Ovary (tissue), 9 donors: ENCODE data around the gene PBXIP1. TPM values are rescaled to one million over a fixed set of nuclear protein-coding genes. Genes with fewer than 3 reads are reported as not detected.

Experiments used
- DNase-seq, 5 donors: peaks; one replicate each; pipeline ENCODE4 v3.0.0-alpha.2; 2019 to 2020
- H3K27ac ChIP-seq, 2 donors: fragments of 200-600 bp; one replicate each; pipeline versions ENCODE4 v1.5.1 to v1.8.0; 2019 to 2022
- H3K27me3 ChIP-seq: fragments of 200-600 bp; one replicate; pipeline ENCODE4 v1.8.0; 2022
- H3K36me3 ChIP-seq: fragments of 200-600 bp; sonication (generic); one replicate; pipeline ENCODE4 v1.5.1; 2019
- H3K4me1 ChIP-seq: one replicate; pipeline ENCODE4 v1.8.1; 2013; ENCODE audit warnings: mild to moderate bottlenecking, moderate library complexity; ENCODE audit not compliant: insufficient read depth
- H3K4me3 ChIP-seq: fragments of 200-600 bp; sonication (generic); one replicate; pipeline ENCODE4 v1.5.1; 2017
- H3K9me3 ChIP-seq, 2 donors: fragments of 200-600 bp in 1 of 2; sonication (generic) in 1 of 2; one replicate each; pipeline versions ENCODE4 v1.5.1 to v1.8.1; 2013 to 2019; ENCODE audit warnings: mild to moderate bottlenecking in 1 of 2, moderate library complexity in 1 of 2
- CTCF ChIP-seq, 3 donors: fragments of 450-650 bp in 2 of 3; fragments of 200-600 bp in 1 of 3; IDR thresholded peaks; one replicate each; pipeline versions ENCODE4 v1.5.1 to v1.8.0; 2016 to 2022; ENCODE audit warnings: antibody characterized with exemption in 3 of 3, mild to moderate bottlenecking in 1 of 3
- EP300 ChIP-seq: sonication (generic); formaldehyde crosslinking; IDR thresholded peaks from one replicate; pipeline ENCODE4 v1.6.1; 2017; ENCODE audit warnings: antibody characterized with exemption
- POLR2A ChIP-seq: fragments of 450-650 bp; IDR thresholded peaks from one replicate; pipeline ENCODE4 v1.6.1; 2017; ENCODE audit warnings: antibody characterized with exemption, mild to moderate bottlenecking, moderate library complexity
- WGBS, 3 donors: extraction: QIAGEN DNeasy Blood & Tissue Kit in 1 of 3; methylation state at CpG; one replicate each; pipeline versions ENCODE4 v1.1.5 to v1.1.7; 2013 to 2017; 5-methylcytosine and 5-hydroxymethylcytosine counted together
- intact Hi-C, 4 donors: fragments of 100-400 bp; cut with DNase I; formaldehyde crosslinking; loops; one replicate each; pipeline versions ENCODE4 v1.11.0 to v1.15.1; 2022 to 2023
- polyA plus RNA-seq, 2 donors: library from polyadenylated mRNA; stranded (reverse); fragments of 200-250 nt in 1 of 2; fragments of 350-450 nt in 1 of 2; fragmentation: Illumina TruSeq in 1 of 2; extraction: RNeasy Lipid Tissue Mini Kit (QIAGEN cat#74804) in 1 of 2; gene quantifications; one replicate each; pipeline ENCODE4 v1.2.3, GENCODE V29; 2013 to 2014
- total RNA-seq, 7 donors: library from RNA; depleted of rRNA in 2 of 7; stranded (reverse); fragments of >200 nt in 2 of 7; fragmentation: NEBNext Ultra II Directional in 3 of 7; extraction: Animal tissue kit (Norgen Biotek cat#: 25700) in 3 of 7; gene quantifications; one replicate each; pipeline versions ENCODE4 v1.1.0 to v1.2.4, GENCODE V29; 2016 to 2023
- donor health status: DM: no; HTN: no; CAD: no; lungs with moderate emphysema.
- donor health status: DM: no; HTN: no; CAD: no.
- donor health status: Bipolar disorder and iron deficiency.
- donor health status: DM: yes; HTN: yes; CAD: no.
- donor health status: DM: no; HTN: no; CAD: no.
- donor health status: DM: yes; HTN: yes; CAD: no.

PBXIP1 gene
- total and polyA plus RNA-seq, 9 donors: 78.7 to 170 (median 120) TPM

DNA sequence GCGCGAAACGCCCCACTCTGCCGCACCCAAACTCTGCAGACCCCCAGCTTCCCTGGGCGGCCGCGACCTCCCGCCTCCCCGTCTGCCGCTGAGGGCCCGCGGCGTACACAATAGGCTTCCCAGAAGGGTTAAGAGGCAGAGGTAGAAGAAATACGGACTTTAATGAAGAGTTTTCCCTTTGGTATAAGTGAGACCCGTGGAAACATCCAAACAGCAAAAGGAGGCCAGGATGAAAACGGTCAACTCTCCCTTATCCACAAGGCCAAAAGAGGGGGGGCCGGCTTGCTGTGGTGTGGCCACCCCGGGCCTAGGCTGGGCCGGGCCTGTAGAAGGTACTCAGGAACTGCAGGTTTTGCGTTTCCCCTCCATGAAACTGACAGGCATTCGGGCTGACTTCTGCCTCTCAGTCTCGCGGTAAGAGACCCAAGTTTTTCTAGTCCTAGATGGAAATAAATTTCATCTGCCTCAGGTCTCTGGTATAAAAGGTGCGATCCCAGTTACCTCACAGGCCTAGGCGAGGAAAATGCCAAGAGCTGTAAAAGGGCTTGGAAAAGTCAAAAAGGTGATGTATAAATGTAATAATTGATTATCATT lies 6.4 kb upstream of the PBXIP1 start:
- peak in 2 of 5 donors; percentile 61 to 64 for DNase-seq
- Histone ChIP-seq H3K9me3 (no peaks in the 10 kb centered on the region), H3K4me1 (peaks cover 1% of the 10 kb centered on the region), H3K4me3 (peak overlapping the region; percentile 82), H3K27ac (peak overlapping the region; percentile 96 to 99), H3K36me3 (no peaks in the 10 kb centered on the region), H3K27me3 (no peaks in the 10 kb centered on the region)
- intact Hi-C loops: loop anchor here in 3 of 4 donors (5.0 kb wide), 2 partner anchors 35 to 40 kb away; partner anchors contain the start of gene ZBTB7B (in 1 of the 3)
- 3 to 4% (median 3%) methylated on average over 25 of the region's 25 CpGs for WGBS, 3 donors
- TF ChIP-seq CTCF (IDR thresholded peaks at IDR 0.05) (no peak), EP300 (no peak)

DNA sequence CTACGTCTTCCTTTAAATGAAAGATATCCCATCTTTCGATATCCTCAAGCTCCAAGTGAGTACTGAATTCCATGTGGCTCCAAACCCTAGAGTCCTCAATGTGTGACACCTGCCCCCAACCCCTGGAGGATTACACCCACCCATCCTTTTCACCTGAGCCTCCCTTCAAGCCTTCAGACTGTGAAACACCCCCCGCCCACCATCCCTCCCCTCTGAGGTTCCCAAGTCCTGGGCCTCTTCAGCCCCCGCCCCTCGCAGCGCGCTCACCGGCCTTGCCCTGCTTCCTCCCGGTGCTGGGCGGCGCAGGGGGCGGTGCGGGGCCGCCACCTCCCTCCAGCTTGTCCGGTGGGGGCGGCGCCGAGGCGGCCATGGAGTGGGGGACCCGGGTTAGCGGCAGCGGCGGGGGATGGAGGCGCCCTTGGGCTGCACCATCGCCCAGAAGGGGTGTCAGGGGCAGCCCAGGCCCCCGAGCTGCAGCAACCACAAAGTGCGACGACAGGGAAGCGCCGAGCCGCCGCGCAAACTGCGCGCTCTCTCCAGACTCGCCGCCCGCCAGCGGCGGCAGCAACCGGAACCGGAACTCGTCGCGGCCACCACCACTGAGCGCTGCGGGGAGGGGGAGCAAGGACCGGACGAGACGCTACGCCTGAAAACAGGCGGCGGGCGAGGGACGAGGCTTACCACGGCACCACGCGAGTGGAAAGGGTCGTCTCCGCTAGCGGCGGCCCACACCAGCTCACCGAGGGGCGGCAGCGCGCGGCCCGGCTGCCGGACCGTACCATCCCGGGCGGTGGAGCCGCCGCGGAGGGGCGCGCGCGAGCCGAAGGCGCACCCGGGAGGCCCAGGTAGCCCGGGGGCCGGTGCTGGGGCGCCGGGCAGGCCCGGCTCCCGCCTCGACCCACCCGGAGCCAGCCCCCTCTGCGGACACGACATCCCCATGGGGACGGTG lies 5.6 kb upstream of the PBXIP1 start, which contains the start of gene PYGO2:
Gene PYGO2 (minus strand): TSS at position 576 of the 949 bp plus-strand sequence. CDS start 206 bp downstream, at position 370.
- intact Hi-C loops: loop anchor here in 3 of 4 donors (5.0 kb wide), 2 partner anchors 36 to 41 kb away; partner anchors contain the start of gene ZBTB7B (in 1 of the 3)
- Histone ChIP-seq H3K27me3 (no peaks in the 10 kb centered on the region), H3K4me3 (peak within 1 kb of the TSS; percentile 82), H3K9me3 (no peaks in the 10 kb centered on the region), H3K4me1 (peaks cover 8% of the 10 kb centered on the region), H3K27ac (peak within 1 kb of the TSS; percentile 96 to 99), H3K36me3 (no peaks in the 10 kb centered on the region)
- WGBS, 3 donors: 0 to 1% (median 0%) methylated on average over 42 to 93 of the region's 93 CpGs
- peak; percentile 75 to 86 (median 82) for DNase-seq
- TF ChIP-seq EP300 (no peak), CTCF (IDR thresholded peaks at IDR 0.05) (peak; percentile 4 to 96 (median 92)), POLR2A (peak; percentile 72)

GRCh38 chr1:154960446-154961136 lies 4.7 kb upstream of the PBXIP1 start:
- WGBS, 3 donors: 35 to 39% (median 37%) methylated on average over 10 of the region's 10 CpGs
- Histone ChIP-seq H3K36me3 (no peaks in the 10 kb centered on the region), H3K9me3 (no peaks in the 10 kb centered on the region), H3K27ac (peak overlapping the region in 1 of 2 donors; percentile 99), H3K4me3 (peak overlapping the region; percentile 82), H3K27me3 (no peaks in the 10 kb centered on the region), H3K4me1 (peaks cover 8% of the 10 kb centered on the region)
- no peak for TF ChIP-seq POLR2A
- TF ChIP-seq EP300: no peak
- no peak for TF ChIP-seq CTCF (IDR thresholded peaks at IDR 0.05)
- intact Hi-C loops: loop anchor here in 3 of 4 donors (5.0 kb wide), 2 partner anchors 37 to 42 kb away; partner anchors contain the start of gene ZBTB7B (in 1 of the 3)
- DNase-seq: no peak

DNA sequence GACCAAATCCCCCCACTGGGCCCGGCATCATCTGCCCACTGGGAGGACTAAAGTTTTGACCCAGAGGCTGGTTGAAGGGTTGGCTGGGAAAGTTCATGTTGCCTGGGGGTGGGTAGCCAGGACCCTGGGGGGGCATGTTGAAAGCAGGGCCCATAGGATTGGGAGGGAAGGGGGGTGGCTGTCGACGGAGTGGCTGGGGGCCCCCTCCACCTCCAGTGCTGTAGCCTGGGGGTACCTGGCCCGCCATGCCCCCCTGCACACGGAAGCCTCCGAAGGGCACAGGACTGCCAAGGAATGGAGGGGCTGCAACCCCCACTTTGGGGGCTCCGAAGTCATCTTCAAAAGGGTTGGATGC lies 3.5 kb upstream of the PBXIP1 start:
- WGBS, 3 donors: 82 to 89% (median 85%) methylated on average over 7 of the region's 7 CpGs
- H3K36me3 ChIP-seq: no peaks in the 10 kb centered on the region
- peaks cover 16% of the 10 kb centered on the region for H3K4me1 ChIP-seq
- no peak overlapping the region for H3K27ac ChIP-seq
- intact Hi-C loops: loop anchor here in 3 of 4 donors (5.0 kb wide), 2 partner anchors 43 to 103 kb away; partner anchors contain the start of genes EFNA4 (in 2 of the 3) and ZBTB7B (in 1 of the 3)
- no peaks in the 10 kb centered on the region for H3K9me3 ChIP-seq
- H3K4me3 ChIP-seq: no peak overlapping the region
- TF ChIP-seq CTCF (IDR thresholded peaks at IDR 0.05) (no peak), EP300 (no peak)
- no peaks in the 10 kb centered on the region for H3K27me3 ChIP-seq
- DNase-seq: peak in 1 of 5 donors; percentile 36
